ENCODE results near the gene MED17. TPM values are rescaled to one million over a fixed set of nuclear protein-coding genes. Genes with fewer than 3 reads are reported as not detected.

MED17 gene
- total and polyA plus RNA-seq, 10 donors: 10.4 to 41.3 (median 36.6) TPM

GRCh38 chr11:93736129-93736528 is 48.0 kb upstream of the MED17 start:
- intact Hi-C loops (cut with DNase I; ENCODE audit: low total_unique reads): no loop called here
- Histone ChIP-seq H3K27ac (no peak overlapping the region), H3K36me3 (peaks cover 0 to 85% (median 74%) of the 10 kb centered on the region in 6 donors), H3K27me3 (replicated peaks in 1 of 7) (no peaks in the 10 kb centered on the region), H3K9me3 (no peaks in the 10 kb centered on the region), H3K4me3 (no peak overlapping the region), H3K4me1 (peaks cover 25 to 80% (median 65%) of the 10 kb centered on the region in 6 donors)
- DNase-seq: no peak
- TF ChIP-seq POLR2AphosphoS5 (IDR thresholded peaks at IDR 0.05) (no peak), POLR2A (IDR thresholded peaks at IDR 0.05) (no peak), CTCF (IDR thresholded peaks at IDR 0.05 in 8 of 11, conservative IDR thresholded peaks at IDR 0.05 in 3 of 11) (no peak)

DNA sequence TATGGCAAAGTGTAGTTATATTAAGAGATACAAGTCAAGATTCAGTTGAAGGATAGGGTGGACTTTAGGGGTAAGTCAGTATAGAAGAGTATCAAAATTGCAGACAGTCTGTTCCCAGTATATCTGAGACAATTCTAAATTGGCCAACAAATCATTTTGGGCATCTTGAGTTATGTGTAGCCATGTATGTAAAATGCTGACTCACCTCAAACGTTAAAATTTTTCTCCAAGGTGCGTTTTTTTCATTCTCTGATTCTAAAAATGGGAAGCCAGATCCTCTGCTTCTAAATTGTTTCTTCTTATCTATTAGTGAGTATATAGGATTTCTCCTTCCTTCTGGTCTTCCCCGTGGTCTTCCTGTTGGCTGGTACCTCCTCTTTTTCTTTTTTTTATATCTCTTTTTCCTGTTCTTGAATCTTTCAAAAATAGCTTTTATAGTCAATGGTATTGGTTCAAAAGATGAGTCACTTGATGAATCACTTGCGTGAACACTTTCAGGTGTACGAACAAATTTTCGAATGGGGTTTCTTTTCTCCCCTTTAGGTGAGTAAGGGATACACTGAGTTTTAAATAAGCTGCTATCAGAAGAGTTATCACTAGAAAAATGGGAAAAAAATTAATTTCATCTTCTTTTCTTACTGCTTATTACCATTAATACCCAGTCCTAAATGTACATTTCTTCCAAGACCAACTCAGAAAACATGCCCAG is 46.0 kb upstream of the MED17 start:
- intact Hi-C loops (cut with DNase I; ENCODE audit: low total_unique reads): no loop called here
- TF ChIP-seq POLR2AphosphoS5 (IDR thresholded peaks at IDR 0.05): no peak
- TF ChIP-seq POLR2A (IDR thresholded peaks at IDR 0.05): no peak
- no peak for TF ChIP-seq CTCF (IDR thresholded peaks at IDR 0.05 in 8 of 11, conservative IDR thresholded peaks at IDR 0.05 in 3 of 11)
- Histone ChIP-seq H3K4me1 (peaks cover 25 to 89% (median 76%) of the 10 kb centered on the region in 6 donors), H3K4me3 (peak overlapping the region in 5 of 8 donors; percentile 1 to 88 (median 85)), H3K27me3 (replicated peaks in 1 of 7) (no peaks in the 10 kb centered on the region), H3K36me3 (peaks cover 0 to 67% (median 55%) of the 10 kb centered on the region in 6 donors), H3K9me3 (no peaks in the 10 kb centered on the region), H3K27ac (peak overlapping the region in 3 of 8 donors; percentile 14 to 35 (median 27))
- no peak for DNase-seq
- 32 to 37% (median 36%) methylated on average over 6 of the region's 6 CpGs for WGBS, 5 donors

DNA sequence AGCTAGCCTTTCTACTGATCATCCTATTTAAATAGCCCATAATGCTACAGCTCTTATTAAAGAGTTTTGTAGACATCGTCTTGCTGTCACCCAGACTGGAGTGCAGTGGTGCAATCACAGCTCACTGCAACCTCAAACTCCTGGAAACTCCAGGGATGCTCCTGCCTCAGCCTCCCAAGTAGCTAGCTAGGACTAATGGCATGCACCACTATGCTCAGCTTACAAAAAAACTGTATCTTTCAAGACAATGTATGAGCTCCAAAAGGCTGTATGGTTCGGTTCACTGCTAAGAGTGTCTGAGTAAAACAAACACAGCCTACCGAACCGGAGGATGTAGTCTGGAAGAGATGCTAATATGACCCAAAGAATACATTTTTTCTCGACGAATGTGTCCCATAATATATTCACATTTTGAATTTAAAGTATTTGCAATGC is 45.4 kb upstream of the MED17 start:
- H3K4me1 ChIP-seq: peaks cover 25 to 89% (median 78%) of the 10 kb centered on the region in 6 donors

DNA sequence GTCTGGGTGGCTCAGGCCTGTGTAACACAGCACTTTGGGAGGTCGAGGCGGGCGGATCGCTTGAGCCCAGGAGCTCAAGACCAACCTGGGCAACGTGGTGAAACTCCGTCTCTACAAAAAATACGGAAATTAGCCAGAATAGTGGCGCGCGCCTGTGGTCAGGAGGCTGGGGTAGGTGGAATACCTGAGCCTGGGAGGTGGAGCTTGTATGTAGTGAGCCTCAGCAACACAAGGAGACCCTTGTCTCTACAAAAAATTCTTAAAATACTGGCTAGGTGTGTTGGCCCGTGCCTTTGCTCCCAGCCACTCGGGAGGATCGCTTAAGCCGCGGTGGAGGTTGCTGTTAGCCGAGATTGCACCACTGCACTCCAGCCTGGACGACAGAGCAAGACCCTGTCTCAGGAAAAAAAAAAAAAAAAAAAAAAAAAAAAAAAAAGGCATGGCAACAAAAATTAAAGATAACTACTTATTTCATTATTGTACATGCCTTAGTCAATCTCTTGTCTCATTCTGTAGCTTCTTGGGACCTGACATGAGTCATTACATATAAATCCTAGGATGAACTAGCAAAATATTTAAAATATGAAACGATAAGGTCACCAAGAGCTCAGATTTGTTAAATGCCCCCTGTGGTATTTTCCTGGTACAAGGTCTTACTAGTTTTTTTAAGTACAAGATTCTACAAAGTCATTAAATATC is 43.9 kb upstream of the MED17 start:
- intact Hi-C loops (cut with DNase I; ENCODE audit: low total_unique reads): loop anchor here (5.0 kb wide), 1 partner anchor 52 kb away; no protein-coding TSS in a partner anchor
- Histone ChIP-seq H3K4me1 (peaks cover 25 to 89% (median 70%) of the 10 kb centered on the region in 6 donors), H3K36me3 (peaks cover 0 to 56% (median 36%) of the 10 kb centered on the region in 6 donors), H3K9me3 (no peaks in the 10 kb centered on the region), H3K27ac (peak overlapping the region in 7 of 8 donors; percentile 94 to 97 (median 96)), H3K27me3 (replicated peaks in 1 of 7) (no peaks in the 10 kb centered on the region), H3K4me3 (peak overlapping the region; percentile 74 to 90 (median 86))
- peak; percentile 78 for DNase-seq
- TF ChIP-seq CTCF (IDR thresholded peaks at IDR 0.05 in 8 of 11, conservative IDR thresholded peaks at IDR 0.05 in 3 of 11) (no peak), POLR2AphosphoS5 (IDR thresholded peaks at IDR 0.05) (peak in 2 of 3 donors; percentile 11 to 26), POLR2A (IDR thresholded peaks at IDR 0.05) (no peak)
- WGBS, 5 donors: 3 to 7% (median 6%) methylated on average over 18 of the region's 18 CpGs

More for the DNA sequence above, 45.4 kb upstream of the MED17 start:
- Histone ChIP-seq H3K36me3 (peaks cover 0 to 67% (median 51%) of the 10 kb centered on the region in 6 donors), H3K27me3 (replicated peaks in 1 of 7) (no peaks in the 10 kb centered on the region), H3K27ac (peak overlapping the region in 3 of 8 donors; percentile 2 to 95 (median 14)), H3K9me3 (no peaks in the 10 kb centered on the region), H3K4me3 (peak overlapping the region in 6 of 8 donors; percentile 1 to 88 (median 50))
- TF ChIP-seq POLR2AphosphoS5 (IDR thresholded peaks at IDR 0.05): no peak
- 43 to 64% (median 62%) methylated on average over 6 of the region's 6 CpGs for WGBS, 5 donors
- DNase-seq: no peak
- intact Hi-C loops (cut with DNase I; ENCODE audit: low total_unique reads): no loop called here
